OCI-LY3 (cell line): ENCODE data around the gene TBC1D5.

Source experiments
- CTCF ChIP-seq: fragments of 200-600, 300-600 bp; sonication (generic); IDR thresholded peaks from 2 replicates; pipeline ENCODE4 v1.5.1; 2014; ENCODE audit warnings: antibody characterized with exemption, low read length, low read depth
- EZH2phosphoT487 ChIP-seq: fragments of 200-600 bp; shearing (Covaris generic); IDR thresholded peaks from 2 replicates; pipeline ENCODE4 v1.6.1; 2018; ENCODE audit warnings: antibody characterized with exemption, mixed run types, low read depth

DNA sequence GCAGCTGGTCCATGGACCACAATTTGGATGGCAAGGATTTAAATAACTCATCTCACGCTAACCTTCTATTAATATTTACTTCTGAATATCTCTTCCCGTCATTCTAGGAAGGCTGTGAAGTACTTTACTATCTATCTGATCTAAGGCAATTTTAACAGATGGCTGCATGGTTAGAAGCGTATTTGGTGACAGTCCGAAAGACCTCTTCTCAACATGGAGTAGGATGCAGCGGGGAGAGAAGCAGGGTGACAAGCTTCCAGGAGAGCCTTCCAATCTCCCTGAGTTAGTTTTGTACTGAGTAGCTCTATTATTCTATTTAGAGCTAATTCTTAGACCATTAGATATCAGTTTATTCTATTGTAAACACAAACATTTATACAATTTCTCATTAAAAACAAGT lies 548.3 kb downstream of the TBC1D5 start:
- TF ChIP-seq CTCF (no peak), EZH2phosphoT487 (no peak)
